Measurements from ENCODE around the gene CSAD.

- TF ChIP-seq POLR2A (IDR thresholded peaks at IDR 0.05) = no peak
- no peak for TF ChIP-seq POLR2AphosphoS5 (IDR thresholded peaks at IDR 0.05)
- TF ChIP-seq CTCF (IDR thresholded peaks at IDR 0.05 in 8 of 11, conservative IDR thresholded peaks at IDR 0.05 in 3 of 11) = no peak
Measured at GRCh38 chr12:53186745-53187144, 6.0 kb upstream of the CSAD start.
